ENCODE measurements around the gene RGS2.

The RGS2 gene

DNA sequence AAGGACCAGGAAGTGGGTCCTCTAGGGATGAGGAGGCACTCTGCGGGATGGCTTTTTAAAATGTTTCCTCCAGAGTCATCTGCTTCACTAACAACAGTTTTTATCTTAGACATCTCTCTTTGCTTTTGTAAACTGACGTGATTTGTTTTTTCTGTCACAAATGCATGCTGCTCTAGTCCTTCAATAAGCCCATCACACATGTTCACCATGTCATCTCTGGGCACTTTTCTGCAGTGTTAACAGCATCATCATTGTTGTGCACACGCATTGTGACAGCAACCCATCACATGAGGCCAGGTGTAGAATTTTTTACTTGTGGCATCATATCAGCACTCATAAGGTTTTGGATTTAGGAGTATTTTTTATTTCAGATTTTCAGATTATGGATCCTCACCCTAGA is 12.5 kb downstream of the RGS2 start:
- ATAC-seq (ENCODE audit: low read depth) = no peak
- TF ChIP-seq, protein P1, sequence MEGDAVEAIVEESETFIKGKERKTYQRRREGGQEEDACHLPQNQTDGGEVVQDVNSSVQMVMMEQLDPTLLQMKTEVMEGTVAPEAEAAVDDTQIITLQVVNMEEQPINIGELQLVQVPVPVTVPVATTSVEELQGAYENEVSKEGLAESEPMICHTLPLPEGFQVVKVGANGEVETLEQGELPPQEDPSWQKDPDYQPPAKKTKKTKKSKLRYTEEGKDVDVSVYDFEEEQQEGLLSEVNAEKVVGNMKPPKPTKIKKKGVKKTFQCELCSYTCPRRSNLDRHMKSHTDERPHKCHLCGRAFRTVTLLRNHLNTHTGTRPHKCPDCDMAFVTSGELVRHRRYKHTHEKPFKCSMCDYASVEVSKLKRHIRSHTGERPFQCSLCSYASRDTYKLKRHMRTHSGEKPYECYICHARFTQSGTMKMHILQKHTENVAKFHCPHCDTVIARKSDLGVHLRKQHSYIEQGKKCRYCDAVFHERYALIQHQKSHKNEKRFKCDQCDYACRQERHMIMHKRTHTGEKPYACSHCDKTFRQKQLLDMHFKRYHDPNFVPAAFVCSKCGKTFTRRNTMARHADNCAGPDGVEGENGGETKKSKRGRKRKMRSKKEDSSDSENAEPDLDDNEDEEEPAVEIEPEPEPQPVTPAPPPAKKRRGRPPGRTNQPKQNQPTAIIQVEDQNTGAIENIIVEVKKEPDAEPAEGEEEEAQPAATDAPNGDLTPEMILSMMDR (IDR thresholded peaks at IDR 0.05; ENCODE audit: poor library complexity, severe bottlenecking) = no peak
- H3K4me3 ChIP-seq (ENCODE audit: severe bottlenecking) = no peak overlapping the region
- H3K27me3 ChIP-seq (ENCODE audit: insufficient read depth, poor library complexity, severe bottlenecking) = no peaks in the 10 kb centered on the region
- no peak for DNase-seq (ENCODE audit: low spot score)
- H3K4me1 ChIP-seq (ENCODE audit: insufficient read depth, poor library complexity, severe bottlenecking) = no peaks in the 10 kb centered on the region
- H3K27ac ChIP-seq (ENCODE audit: poor library complexity, severe bottlenecking) = no peak overlapping the region
- no peaks in the 10 kb centered on the region for H3K9me3 ChIP-seq (ENCODE audit: severe bottlenecking)
- H3K36me3 ChIP-seq (ENCODE audit: low read depth) = no peaks in the 10 kb centered on the region

- Histone ChIP-seq H3K27me3 (ENCODE audit: insufficient read depth, poor library complexity, severe bottlenecking) (no peaks in the 10 kb centered on the region), H3K36me3 (ENCODE audit: low read depth) (no peaks in the 10 kb centered on the region), H3K4me1 (ENCODE audit: insufficient read depth, poor library complexity, severe bottlenecking) (peaks cover 14% of the 10 kb centered on the region), H3K4me3 (ENCODE audit: severe bottlenecking) (no peak overlapping the region), H3K27ac (ENCODE audit: poor library complexity, severe bottlenecking) (no peak overlapping the region), H3K9me3 (ENCODE audit: severe bottlenecking) (no peaks in the 10 kb centered on the region)
- TF ChIP-seq, protein P1 (IDR thresholded peaks at IDR 0.05; ENCODE audit: poor library complexity, severe bottlenecking) = no peak
- ATAC-seq (ENCODE audit: low read depth) (no peak), DNase-seq (ENCODE audit: low spot score) (no peak)
Observed at GRCh38 chr1:192824511-192824910, 15.7 kb downstream of the RGS2 start.

DNA sequence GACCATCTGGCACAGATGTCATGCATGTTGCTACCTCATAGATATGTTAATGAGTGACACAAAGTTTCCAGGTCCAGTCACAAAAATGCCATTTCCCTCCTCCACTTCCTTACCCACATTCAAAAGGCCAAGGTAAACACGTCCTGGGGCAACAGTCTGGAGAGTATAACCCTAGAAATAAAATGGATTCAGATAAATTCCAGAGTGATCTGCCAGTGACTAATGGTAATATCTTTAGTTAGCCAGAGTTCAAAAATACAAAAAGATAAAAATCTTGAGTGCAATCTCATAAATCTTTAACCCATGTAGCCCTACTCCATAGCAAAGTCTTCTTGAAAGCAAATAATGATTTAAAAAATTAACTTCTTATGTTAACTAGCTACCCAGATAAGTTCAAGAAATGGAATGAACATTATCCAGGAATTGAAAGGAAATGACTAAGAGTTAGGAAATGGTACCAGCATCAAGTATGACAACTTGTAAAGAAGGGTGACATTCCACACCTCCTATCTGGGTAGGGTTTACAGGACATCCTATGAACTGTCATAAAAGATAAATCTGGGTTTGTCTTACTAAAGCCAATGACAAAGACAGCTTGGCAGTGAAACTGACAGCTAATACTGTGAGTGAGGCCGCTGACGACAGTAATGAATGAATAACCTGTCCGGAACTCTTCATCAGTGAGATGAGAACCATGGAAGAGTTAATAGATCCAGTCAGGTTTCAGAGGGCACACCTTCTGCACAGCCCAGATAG is 18.1 kb downstream of the RGS2 start:
- H3K27ac ChIP-seq (ENCODE audit: poor library complexity, severe bottlenecking) = peak overlapping the region; percentile 53
- H3K27me3 ChIP-seq (ENCODE audit: insufficient read depth, poor library complexity, severe bottlenecking) = no peaks in the 10 kb centered on the region
- no peaks in the 10 kb centered on the region for H3K9me3 ChIP-seq (ENCODE audit: severe bottlenecking)
- peaks cover 19% of the 10 kb centered on the region for H3K4me1 ChIP-seq (ENCODE audit: insufficient read depth, poor library complexity, severe bottlenecking)
- no peak overlapping the region for H3K4me3 ChIP-seq (ENCODE audit: severe bottlenecking)
- TF ChIP-seq, protein P1 (IDR thresholded peaks at IDR 0.05; ENCODE audit: poor library complexity, severe bottlenecking) = no peak
- ATAC-seq (ENCODE audit: low read depth) (peak; percentile 81), DNase-seq (ENCODE audit: low spot score) (no peak)
- H3K36me3 ChIP-seq (ENCODE audit: low read depth) = no peaks in the 10 kb centered on the region

GRCh38 chr1:192830595-192831246 is 21.9 kb downstream of the RGS2 start:
- no peak overlapping the region for H3K27ac ChIP-seq (ENCODE audit: poor library complexity, severe bottlenecking)

More at GRCh38 chr1:192830595-192831246, 21.9 kb downstream of the RGS2 start:
- Histone ChIP-seq H3K9me3 (ENCODE audit: severe bottlenecking) (no peaks in the 10 kb centered on the region), H3K36me3 (ENCODE audit: low read depth) (no peaks in the 10 kb centered on the region), H3K27me3 (ENCODE audit: insufficient read depth, poor library complexity, severe bottlenecking) (no peaks in the 10 kb centered on the region), H3K4me3 (ENCODE audit: severe bottlenecking) (no peak overlapping the region), H3K4me1 (ENCODE audit: insufficient read depth, poor library complexity, severe bottlenecking) (peaks cover 34% of the 10 kb centered on the region)
- DNase-seq (ENCODE audit: low spot score) (no peak), ATAC-seq (ENCODE audit: low read depth) (no peak)
- TF ChIP-seq, protein P1 (IDR thresholded peaks at IDR 0.05; ENCODE audit: poor library complexity, severe bottlenecking) = no peak

Measured in RWPE2 (cell line).